Measurements from ENCODE around the gene MANSC1.
"Not testable (repeated sequence)": the region's sequence is repeated elsewhere in the genome, so short reads cannot be mapped to it uniquely, and the experiment has no call there.

The MANSC1 gene

DNA sequence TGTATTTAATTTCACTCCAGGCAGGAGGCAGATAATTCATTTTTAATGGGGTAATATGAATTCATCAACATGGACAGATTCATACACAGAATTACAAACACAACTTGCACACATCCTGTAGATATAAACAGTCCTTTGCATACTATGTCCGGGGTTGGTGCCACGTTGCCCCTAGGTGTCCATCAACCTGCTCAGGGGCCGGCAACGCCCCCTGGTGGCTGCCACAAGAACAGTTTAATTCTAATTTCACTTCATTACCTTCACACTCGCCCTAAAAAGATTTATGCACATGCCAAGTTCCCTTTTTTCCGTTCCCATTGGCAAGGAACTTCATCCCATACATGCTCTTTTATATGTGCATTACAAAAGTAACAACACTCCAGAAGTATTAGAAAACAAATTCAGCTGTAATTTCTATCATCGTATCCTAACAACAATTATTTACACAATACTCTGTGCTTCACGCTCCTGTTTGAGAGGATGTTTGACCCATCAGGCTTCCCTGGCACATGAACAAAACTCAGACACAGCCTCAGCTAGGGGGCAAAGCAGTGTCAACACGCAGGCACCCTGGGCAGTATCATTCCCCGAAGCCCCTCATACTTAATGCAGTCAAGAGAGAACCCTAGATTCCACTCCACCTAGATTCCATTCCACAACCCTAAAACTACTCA, 15.5 kb downstream of the MANSC1 start:
- Histone ChIP-seq H3K9ac (ENCODE audit: low read depth, low read length) (no peak overlapping the region), H3K9me3 (ENCODE audit: control insufficient read depth, insufficient read depth, low read length) (no peaks in the 10 kb centered on the region), H3K27me3 (ENCODE audit: control insufficient read depth, insufficient read depth, low read length) (no peaks in the 10 kb centered on the region), H3K4me1 (ENCODE audit: control insufficient read depth, insufficient read depth, low read length) (peaks cover 7% of the 10 kb centered on the region), H3K36me3 (ENCODE audit: control insufficient read depth, insufficient read depth, low read length) (no peaks in the 10 kb centered on the region), H3K4me3 (ENCODE audit: low read depth, low read length) (no peak overlapping the region)

DNA sequence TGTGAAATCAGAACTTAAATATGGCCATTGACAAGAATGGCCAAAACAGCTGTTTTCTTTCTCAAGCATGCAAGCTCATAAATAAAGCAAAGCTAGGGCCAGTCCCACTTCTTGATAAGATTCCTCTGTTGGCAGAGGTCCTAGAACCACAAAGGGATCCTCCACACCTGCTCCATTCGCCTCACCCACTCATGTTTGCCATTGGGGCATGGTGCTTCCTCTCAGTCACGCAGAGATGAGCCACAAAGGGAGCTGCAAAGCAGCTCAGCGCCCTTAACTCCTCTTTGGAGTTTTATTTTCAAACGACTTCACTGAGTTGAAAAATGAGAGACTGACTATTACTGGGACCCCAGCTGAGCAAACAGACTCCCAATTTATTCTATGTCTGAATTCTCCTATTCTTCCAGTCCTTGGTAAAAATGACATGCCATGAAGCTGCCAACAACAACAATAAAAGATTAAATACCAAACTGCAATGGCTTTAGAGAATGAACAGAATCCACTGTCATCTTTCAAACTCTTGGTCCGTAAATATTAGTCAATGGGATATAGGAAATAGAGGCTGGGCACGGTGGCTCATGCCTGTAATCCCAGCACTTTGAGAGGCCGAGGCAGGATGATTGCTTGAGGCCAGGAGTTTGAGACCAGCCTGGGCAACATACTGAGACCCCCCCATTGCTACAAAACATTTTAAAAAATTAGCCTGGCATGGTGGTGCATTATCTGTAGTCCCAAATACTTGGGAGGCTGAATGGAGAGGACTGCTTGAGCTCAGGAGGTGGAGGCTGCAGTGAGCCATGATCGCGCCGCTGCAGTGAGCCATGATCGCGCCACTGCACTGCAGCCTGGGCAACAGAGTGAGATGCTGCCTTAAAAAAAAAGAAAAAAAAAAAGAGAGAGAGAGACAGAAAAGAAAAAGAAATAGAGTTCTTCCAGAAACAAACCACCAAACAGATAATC, 16.4 kb downstream of the MANSC1 start:
- Histone ChIP-seq H3K9me3 (ENCODE audit: control insufficient read depth, insufficient read depth, low read length) (no peaks in the 10 kb centered on the region), H3K9ac (ENCODE audit: low read depth, low read length) (no peak overlapping the region), H3K36me3 (ENCODE audit: control insufficient read depth, insufficient read depth, low read length) (no peaks in the 10 kb centered on the region), H3K27me3 (ENCODE audit: control insufficient read depth, insufficient read depth, low read length) (no peaks in the 10 kb centered on the region), H3K4me1 (ENCODE audit: control insufficient read depth, insufficient read depth, low read length) (peaks cover 7% of the 10 kb centered on the region), H3K4me3 (ENCODE audit: low read depth, low read length) (no peak overlapping the region)

DNA sequence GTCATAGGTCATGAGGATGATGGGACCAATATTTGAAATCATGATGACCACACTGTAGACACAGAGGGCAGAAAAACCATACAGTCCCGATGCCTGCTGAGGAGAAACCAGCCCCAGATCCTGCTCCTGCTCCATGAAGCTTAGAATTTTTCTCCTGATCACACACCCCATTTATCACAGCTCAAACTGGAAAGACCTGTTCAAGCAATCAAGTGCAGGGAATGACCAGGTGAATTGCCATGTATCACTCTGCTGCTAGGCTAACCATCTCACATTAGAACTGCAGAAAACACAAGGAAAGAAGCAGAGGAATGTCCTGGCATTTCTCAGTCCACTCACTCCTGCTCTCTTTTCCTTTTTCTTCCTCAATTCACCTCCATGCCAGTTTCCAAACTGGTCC, 18.1 kb downstream of the MANSC1 start:
- peaks cover 7% of the 10 kb centered on the region for H3K4me1 ChIP-seq (ENCODE audit: control insufficient read depth, insufficient read depth, low read length)
- H3K27me3 ChIP-seq (ENCODE audit: control insufficient read depth, insufficient read depth, low read length) = no peaks in the 10 kb centered on the region
- no peak overlapping the region for H3K4me3 ChIP-seq (ENCODE audit: low read depth, low read length)
- H3K9me3 ChIP-seq (ENCODE audit: control insufficient read depth, insufficient read depth, low read length) = no peaks in the 10 kb centered on the region
- no peak overlapping the region for H3K9ac ChIP-seq (ENCODE audit: low read depth, low read length)
- H3K36me3 ChIP-seq (ENCODE audit: control insufficient read depth, insufficient read depth, low read length) = no peaks in the 10 kb centered on the region

DNA sequence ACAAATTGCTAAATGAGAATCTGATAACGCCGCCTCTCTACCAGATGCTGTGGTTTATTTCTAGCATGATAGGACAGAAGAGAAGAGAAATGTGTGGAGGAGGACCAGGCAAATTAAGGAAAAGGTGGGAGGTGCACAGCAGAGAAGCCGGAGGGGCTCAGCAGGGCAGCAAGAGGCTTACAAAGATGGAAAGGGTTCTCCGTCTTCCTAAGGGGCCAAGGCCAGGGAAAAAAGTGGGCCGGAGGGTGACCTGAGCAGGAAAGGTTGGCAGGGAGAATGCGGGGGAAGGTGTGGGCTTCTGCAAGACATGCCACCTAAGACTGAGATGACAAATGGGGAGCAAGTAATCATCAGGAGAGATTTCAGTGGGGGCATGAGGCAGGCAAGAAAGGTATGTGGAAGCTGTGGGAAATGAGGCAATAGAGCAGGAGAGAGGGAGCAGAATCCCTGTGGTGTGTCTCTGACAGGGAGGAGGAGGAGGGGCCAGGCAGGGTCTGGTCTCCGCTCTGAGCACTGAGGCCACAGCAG, 18.7 kb downstream of the MANSC1 start:
- H3K9me3 ChIP-seq (ENCODE audit: control insufficient read depth, insufficient read depth, low read length) = no peaks in the 10 kb centered on the region
- no peaks in the 10 kb centered on the region for H3K36me3 ChIP-seq (ENCODE audit: control insufficient read depth, insufficient read depth, low read length)
- no peak overlapping the region for H3K4me3 ChIP-seq (ENCODE audit: low read depth, low read length)
- no peak overlapping the region for H3K9ac ChIP-seq (ENCODE audit: low read depth, low read length)
- H3K4me1 ChIP-seq (ENCODE audit: control insufficient read depth, insufficient read depth, low read length) = peaks cover 7% of the 10 kb centered on the region
- H3K27me3 ChIP-seq (ENCODE audit: control insufficient read depth, insufficient read depth, low read length) = no peaks in the 10 kb centered on the region

DNA sequence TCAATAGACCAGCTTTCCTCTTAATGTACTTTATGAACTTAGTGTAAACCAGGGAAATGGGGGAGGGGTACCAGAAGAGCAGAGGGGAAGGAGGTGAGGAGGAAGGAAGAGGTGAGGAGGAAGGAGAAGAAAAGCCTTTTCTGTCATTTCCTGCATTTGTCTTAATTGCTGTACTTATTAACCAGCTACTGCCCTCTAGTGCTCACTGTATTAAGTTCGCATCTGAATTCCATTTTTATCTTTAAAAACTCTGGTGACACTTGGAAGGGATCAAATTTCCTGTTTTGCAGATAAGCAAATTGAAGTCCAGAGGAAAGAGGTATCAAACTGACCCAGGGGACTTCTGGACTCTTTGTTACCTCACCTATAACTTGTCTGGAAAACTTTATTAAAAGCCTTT, 22.2 kb downstream of the MANSC1 start:
- Histone ChIP-seq H3K27me3 (ENCODE audit: control insufficient read depth, insufficient read depth, low read length) (no peaks in the 10 kb centered on the region), H3K4me1 (ENCODE audit: control insufficient read depth, insufficient read depth, low read length) (peaks cover 7% of the 10 kb centered on the region), H3K9ac (ENCODE audit: low read depth, low read length) (no peak overlapping the region)

DNA sequence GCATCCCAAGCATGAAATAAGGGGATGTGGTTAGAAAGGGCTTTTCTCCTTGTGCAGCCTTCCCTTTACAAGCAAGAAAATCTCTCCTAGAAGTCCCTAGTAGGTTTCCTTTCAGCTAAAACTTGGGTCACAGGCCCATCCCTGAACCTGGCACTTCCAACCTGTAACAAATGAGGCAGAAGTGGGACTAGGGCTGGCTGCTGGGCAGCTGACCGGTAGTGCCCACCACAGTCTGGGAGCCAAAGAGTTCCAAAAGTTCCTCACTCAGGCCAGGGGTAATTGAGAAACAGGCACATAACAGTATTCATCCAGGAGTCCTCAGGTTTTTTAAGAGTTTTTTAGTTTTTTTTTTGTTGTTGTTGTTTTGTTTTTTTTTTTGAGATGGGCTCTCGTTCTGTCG, 23.8 kb downstream of the MANSC1 start:
- Histone ChIP-seq H3K27me3 (ENCODE audit: control insufficient read depth, insufficient read depth, low read length) (no peaks in the 10 kb centered on the region), H3K4me3 (ENCODE audit: low read depth, low read length) (no peak overlapping the region), H3K4me1 (ENCODE audit: control insufficient read depth, insufficient read depth, low read length) (peaks cover under 1% of the 10 kb centered on the region), H3K9ac (ENCODE audit: low read depth, low read length) (no peak overlapping the region), H3K36me3 (ENCODE audit: control insufficient read depth, insufficient read depth, low read length) (no peaks in the 10 kb centered on the region), H3K9me3 (ENCODE audit: control insufficient read depth, insufficient read depth, low read length) (no peaks in the 10 kb centered on the region)

More for the DNA sequence above, 22.2 kb downstream of the MANSC1 start:
- Histone ChIP-seq H3K9me3 (ENCODE audit: control insufficient read depth, insufficient read depth, low read length) (no peaks in the 10 kb centered on the region), H3K36me3 (ENCODE audit: control insufficient read depth, insufficient read depth, low read length) (no peaks in the 10 kb centered on the region), H3K4me3 (ENCODE audit: low read depth, low read length) (no peak overlapping the region)

DNA sequence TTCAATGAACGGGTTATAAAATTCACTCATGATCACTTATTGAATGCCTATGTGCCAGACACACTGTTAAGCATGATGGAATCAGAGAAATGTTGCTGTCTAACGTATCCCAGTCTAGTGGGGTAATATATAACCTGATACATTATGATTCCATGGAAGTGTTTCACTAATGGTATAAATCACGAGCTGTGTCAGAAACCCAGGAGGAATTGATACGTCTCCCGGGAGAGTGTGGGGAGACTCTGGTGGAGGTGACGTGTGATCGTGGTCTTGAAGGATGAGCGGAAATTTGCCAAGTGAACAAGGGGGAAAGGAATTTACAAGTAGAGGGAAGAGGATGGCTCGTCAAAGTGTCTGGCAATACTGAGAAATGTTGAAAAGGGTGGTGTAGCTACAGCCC, 26.5 kb downstream of the MANSC1 start:
- Histone ChIP-seq H3K4me3 (ENCODE audit: low read depth, low read length) (no peak overlapping the region), H3K27me3 (ENCODE audit: control insufficient read depth, insufficient read depth, low read length) (no peaks in the 10 kb centered on the region), H3K9me3 (ENCODE audit: control insufficient read depth, insufficient read depth, low read length) (no peaks in the 10 kb centered on the region), H3K4me1 (ENCODE audit: control insufficient read depth, insufficient read depth, low read length) (peaks cover 7% of the 10 kb centered on the region), H3K36me3 (ENCODE audit: control insufficient read depth, insufficient read depth, low read length) (no peaks in the 10 kb centered on the region), H3K9ac (ENCODE audit: low read depth, low read length) (no peak overlapping the region)

DNA sequence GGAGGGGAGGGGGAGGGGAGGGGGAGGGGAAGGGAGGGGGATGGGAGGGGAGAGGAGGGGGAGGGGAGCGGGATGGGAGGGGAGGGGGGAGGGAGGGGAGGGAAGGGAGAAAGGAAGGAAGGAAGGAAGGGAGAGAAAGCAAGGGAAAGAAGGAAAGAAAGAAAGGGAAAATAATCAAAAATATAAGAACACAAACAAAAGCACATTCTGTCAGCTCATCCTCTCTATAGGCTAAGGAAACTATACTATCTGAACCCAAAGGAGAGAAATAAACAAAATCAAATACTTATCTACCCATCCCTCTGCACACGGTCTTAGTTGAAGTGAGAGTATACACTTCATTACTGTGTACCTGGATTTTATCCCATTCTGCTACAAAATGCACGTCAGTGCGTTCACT, 26.9 kb downstream of the MANSC1 start:
- H3K4me1 ChIP-seq (ENCODE audit: control insufficient read depth, insufficient read depth, low read length) = peaks cover 7% of the 10 kb centered on the region
- H3K27me3 ChIP-seq (ENCODE audit: control insufficient read depth, insufficient read depth, low read length) = no peaks in the 10 kb centered on the region

DNA sequence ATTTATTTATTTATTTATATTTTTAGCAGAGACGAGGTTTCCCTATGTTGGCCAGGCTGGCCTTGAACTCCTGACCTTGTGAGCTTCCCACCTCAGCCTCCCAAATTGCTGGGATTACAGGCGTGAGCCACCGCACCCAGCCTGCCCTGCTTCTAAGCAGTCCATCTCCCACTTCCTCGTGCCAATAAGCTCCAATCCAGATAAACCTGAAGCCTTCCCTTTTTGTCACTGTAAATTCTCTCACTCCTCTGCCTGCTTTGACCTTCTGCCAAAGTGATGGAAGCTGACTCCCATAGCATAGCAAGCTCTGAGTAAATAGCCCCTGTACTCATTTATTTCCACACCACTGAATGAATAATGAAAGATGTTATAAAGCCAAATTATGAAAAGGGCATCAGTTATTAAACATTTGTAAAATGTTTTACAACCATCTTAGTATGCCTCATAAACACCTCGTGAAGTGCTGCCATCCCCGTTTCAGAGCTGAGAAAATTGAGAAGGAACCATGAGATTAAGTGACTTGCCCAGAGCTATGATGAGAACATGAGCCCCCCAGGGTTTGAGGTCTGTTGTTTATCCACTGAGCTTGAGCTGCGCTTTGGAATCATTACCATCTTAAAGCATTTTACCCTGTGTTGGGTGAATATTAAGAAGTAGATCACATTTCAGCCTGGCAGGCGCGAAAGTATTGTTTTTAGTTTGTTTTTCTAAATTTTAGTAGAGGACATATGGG, 30.4 kb downstream of the MANSC1 start:
- Histone ChIP-seq H3K27me3 (ENCODE audit: control insufficient read depth, insufficient read depth, low read length) (no peaks in the 10 kb centered on the region), H3K4me3 (ENCODE audit: low read depth, low read length) (no peak overlapping the region), H3K36me3 (ENCODE audit: control insufficient read depth, insufficient read depth, low read length) (no peaks in the 10 kb centered on the region), H3K4me1 (ENCODE audit: control insufficient read depth, insufficient read depth, low read length) (peaks cover 7% of the 10 kb centered on the region), H3K9ac (ENCODE audit: low read depth, low read length) (no peak overlapping the region), H3K9me3 (ENCODE audit: control insufficient read depth, insufficient read depth, low read length) (no peaks in the 10 kb centered on the region)

More for the DNA sequence above, 26.9 kb downstream of the MANSC1 start:
- Histone ChIP-seq H3K36me3 (ENCODE audit: control insufficient read depth, insufficient read depth, low read length) (no peaks in the 10 kb centered on the region), H3K4me3 (ENCODE audit: low read depth, low read length) (no peak overlapping the region), H3K9ac (ENCODE audit: low read depth, low read length) (no peak overlapping the region), H3K9me3 (ENCODE audit: control insufficient read depth, insufficient read depth, low read length) (no peaks in the 10 kb centered on the region)

DNA sequence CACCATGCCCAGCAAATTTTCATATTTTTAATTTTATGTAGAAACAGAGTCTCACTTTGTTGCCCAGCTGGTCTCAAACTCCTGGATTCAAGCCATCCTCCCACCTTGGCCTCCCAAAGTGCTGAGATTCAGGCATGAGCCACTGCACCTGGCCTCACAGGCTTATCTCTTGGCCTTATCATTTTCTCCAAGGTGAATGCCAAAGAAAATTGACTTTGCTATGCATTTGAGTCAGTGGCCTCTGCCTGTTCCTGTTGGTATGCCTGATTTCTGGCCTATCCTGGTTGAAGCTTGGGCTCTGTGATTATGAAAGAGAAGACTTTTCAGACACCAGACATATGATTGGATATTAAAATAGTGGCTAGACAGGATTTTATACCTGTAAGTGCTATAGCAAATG, 34.2 kb downstream of the MANSC1 start:
- H3K4me1 ChIP-seq (ENCODE audit: control insufficient read depth, insufficient read depth, low read length) = peaks cover 7% of the 10 kb centered on the region

DNA sequence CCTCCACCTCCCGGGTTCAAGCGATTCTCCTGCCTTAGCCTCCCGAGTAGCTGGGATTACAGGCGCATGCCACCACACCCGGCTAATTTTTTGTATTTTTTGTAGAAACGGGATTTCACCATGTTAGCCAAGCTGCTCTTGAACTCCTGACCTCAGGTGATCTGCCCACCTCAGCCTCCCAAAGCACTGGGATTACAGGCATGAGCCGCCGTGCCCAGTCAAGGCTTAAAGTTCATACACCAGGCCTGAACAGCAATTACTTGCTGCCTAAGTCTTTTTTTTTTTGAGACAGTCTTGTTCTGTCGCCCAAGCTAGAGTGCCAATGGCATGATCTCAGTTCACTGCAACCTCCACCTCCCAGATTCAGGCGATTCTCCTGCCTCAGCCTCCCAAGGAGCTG, 39.3 kb downstream of the MANSC1 start:
- H3K4me3 ChIP-seq (ENCODE audit: low read depth, low read length); H3K9me3 ChIP-seq (ENCODE audit: control insufficient read depth, insufficient read depth, low read length); H3K27me3 ChIP-seq (ENCODE audit: control insufficient read depth, insufficient read depth, low read length); H3K36me3 ChIP-seq (ENCODE audit: control insufficient read depth, insufficient read depth, low read length); H3K4me1 ChIP-seq (ENCODE audit: control insufficient read depth, insufficient read depth, low read length); H3K9ac ChIP-seq (ENCODE audit: low read depth, low read length): not testable (repeated sequence)

More for the DNA sequence above, 34.2 kb downstream of the MANSC1 start:
- no peaks in the 10 kb centered on the region for H3K9me3 ChIP-seq (ENCODE audit: control insufficient read depth, insufficient read depth, low read length)
- no peaks in the 10 kb centered on the region for H3K27me3 ChIP-seq (ENCODE audit: control insufficient read depth, insufficient read depth, low read length)
- H3K36me3 ChIP-seq (ENCODE audit: control insufficient read depth, insufficient read depth, low read length) = no peaks in the 10 kb centered on the region
- H3K9ac ChIP-seq (ENCODE audit: low read depth, low read length) = no peak overlapping the region
- H3K4me3 ChIP-seq (ENCODE audit: low read depth, low read length) = no peak overlapping the region
